Esophagus squamous epithelium (tissue), 4 donors: ENCODE measurements around the gene RPF1.

Source experiments
- POLR2A ChIP-seq, 4 donors: fragments of 450-650 bp; IDR thresholded peaks; one replicate each; pipeline ENCODE4 v1.6.1; 2017; ENCODE audit warnings: antibody characterized with exemption in 4 of 4, mild to moderate bottlenecking in 4 of 4, moderate library complexity in 3 of 4
- TF ChIP-seq, protein P1 (sequence below), 6 experiments: fragments of 450-650 bp in 4 of 6; fragments of 200-600 bp in 2 of 6; sonication (generic) in 2 of 6; IDR thresholded peaks; one replicate each; pipeline ENCODE4 v1.5.1; 2016 to 2019; ENCODE audit warnings: antibody characterized with exemption in 6 of 6, mild to moderate bottlenecking in 4 of 6, moderate library complexity in 4 of 6

- TF ChIP-seq, protein P1, sequence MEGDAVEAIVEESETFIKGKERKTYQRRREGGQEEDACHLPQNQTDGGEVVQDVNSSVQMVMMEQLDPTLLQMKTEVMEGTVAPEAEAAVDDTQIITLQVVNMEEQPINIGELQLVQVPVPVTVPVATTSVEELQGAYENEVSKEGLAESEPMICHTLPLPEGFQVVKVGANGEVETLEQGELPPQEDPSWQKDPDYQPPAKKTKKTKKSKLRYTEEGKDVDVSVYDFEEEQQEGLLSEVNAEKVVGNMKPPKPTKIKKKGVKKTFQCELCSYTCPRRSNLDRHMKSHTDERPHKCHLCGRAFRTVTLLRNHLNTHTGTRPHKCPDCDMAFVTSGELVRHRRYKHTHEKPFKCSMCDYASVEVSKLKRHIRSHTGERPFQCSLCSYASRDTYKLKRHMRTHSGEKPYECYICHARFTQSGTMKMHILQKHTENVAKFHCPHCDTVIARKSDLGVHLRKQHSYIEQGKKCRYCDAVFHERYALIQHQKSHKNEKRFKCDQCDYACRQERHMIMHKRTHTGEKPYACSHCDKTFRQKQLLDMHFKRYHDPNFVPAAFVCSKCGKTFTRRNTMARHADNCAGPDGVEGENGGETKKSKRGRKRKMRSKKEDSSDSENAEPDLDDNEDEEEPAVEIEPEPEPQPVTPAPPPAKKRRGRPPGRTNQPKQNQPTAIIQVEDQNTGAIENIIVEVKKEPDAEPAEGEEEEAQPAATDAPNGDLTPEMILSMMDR (IDR thresholded peaks at IDR 0.05) = no peak
- no peak for TF ChIP-seq POLR2A (IDR thresholded peaks at IDR 0.05)
These were observed 23.9 kb downstream of the RPF1 start for GRCh38 chr1:84502927-84503326.
